Uterus (tissue), 2 donors: ENCODE data around the gene LPCAT3.

ENCODE experiments used
- CTCF ChIP-seq, 4 experiments: fragments of 200-600 bp in 2 of 4; fragments of 450-650 bp in 2 of 4; sonication (generic) in 2 of 4; IDR thresholded peaks; one replicate each; pipeline ENCODE4 v1.5.1; 2016 to 2019; ENCODE audit warnings: antibody characterized with exemption in 4 of 4, mild to moderate bottlenecking in 2 of 4, moderate library complexity in 1 of 4
- POLR2A ChIP-seq, 2 donors: fragments of 450-650 bp; IDR thresholded peaks; one replicate each; pipeline ENCODE4 v1.6.1; 2016; ENCODE audit warnings: antibody characterized with exemption in 2 of 2, mild to moderate bottlenecking in 1 of 2, moderate library complexity in 1 of 2

- TF ChIP-seq POLR2A (IDR thresholded peaks at IDR 0.05) (no peak), CTCF (IDR thresholded peaks at IDR 0.05) (no peak)
Observed at GRCh38 chr12:7067096-7067495, 48.8 kb upstream of the LPCAT3 start.
